LNCAP (cell line): Measurements from ENCODE around the gene DDX55.

ENCODE experiments used
- CTCF ChIP-seq: fragments of 450-650 bp; IDR thresholded peaks from 2 replicates; pipeline ENCODE4 v1.5.1; 2017; ENCODE audit warnings: mild to moderate bottlenecking

DDX55 gene

GRCh38 chr12:123654129-123654701 lies 52.3 kb downstream of the DDX55 start:
- TF ChIP-seq CTCF, result no peak

- TF ChIP-seq CTCF, result no peak
Observed at GRCh38 chr12:123655420-123655819, 53.5 kb downstream of the DDX55 start.

GRCh38 chr12:123656392-123656791 lies 54.5 kb downstream of the DDX55 start:
- no peak for TF ChIP-seq CTCF

- TF ChIP-seq CTCF, result no peak
Observed at GRCh38 chr12:123657211-123657610, 55.3 kb downstream of the DDX55 start.

GRCh38 chr12:123659996-123660727 lies 58.3 kb downstream of the DDX55 start:
- TF ChIP-seq CTCF, result no peak

GRCh38 chr12:123667771-123668170 lies 65.9 kb downstream of the DDX55 start:
- TF ChIP-seq CTCF, result no peak
